Activated CD8-positive, alpha-beta memory T cell treated with anti-CD3 and anti-CD28 coated beads, Interleukin-2, amount 50 U/mL, for 1 hour (primary cell): ENCODE results near the gene PTGES3L.
A peak's percentile ranks its signal among the peaks of the same experiment; 100 is the strongest.
"Not testable (repeated sequence)": the region's sequence is repeated elsewhere in the genome, so short reads cannot be mapped to it uniquely, and the experiment has no call there.

Experiments
- DNase-seq: peaks from one replicate; pipeline ENCODE4 v3.0.0-alpha.2; 2020; ENCODE audit errors: extremely low read depth

The PTGES3L gene

GRCh38 chr17:42980274-42980765 lies 440 bp upstream of the PTGES3L start, which contains the start of gene RUNDC1:
TSS of gene RUNDC1 (plus strand) at chr17:42980565. CDS start at chr17:42980577, 12 bp downstream.
- peak; percentile 60 for DNase-seq

- not testable (repeated sequence) for DNase-seq
Observed at GRCh38 chr17:42975701-42976100, 4.2 kb downstream of the PTGES3L start.

- DNase-seq = no peak
Observed at GRCh38 chr17:42975265-42975664, 4.6 kb downstream of the PTGES3L start.

- DNase-seq = not testable (repeated sequence)
Observed at GRCh38 chr17:42973323-42973722, 6.6 kb downstream of the PTGES3L start.

GRCh38 chr17:42971589-42971988 lies 8.3 kb downstream of the PTGES3L start:
- no peak for DNase-seq

GRCh38 chr17:42969001-42969581 lies 10.8 kb downstream of the PTGES3L start:
- DNase-seq = no peak

GRCh38 chr17:42967925-42968324 lies 12.0 kb downstream of the PTGES3L start:
- DNase-seq = no peak

GRCh38 chr17:42964161-42964932 lies 15.5 kb downstream of the PTGES3L start, which contains the start of gene AARSD1:
TSS of gene AARSD1 (minus strand) at chr17:42964454. CDS start at chr17:42964440, 14 bp downstream.
- peak; percentile 73 for DNase-seq

GRCh38 chr17:42953669-42954068 lies 26.2 kb downstream of the PTGES3L start:
- no peak for DNase-seq

GRCh38 chr17:42950044-42950783 lies 29.7 kb downstream of the PTGES3L start:
- DNase-seq = no peak

GRCh38 chr17:42946812-42947211 lies 33.1 kb downstream of the PTGES3L start:
- no peak for DNase-seq

GRCh38 chr17:42944211-42944610 lies 35.7 kb downstream of the PTGES3L start:
- DNase-seq = no peak

GRCh38 chr17:42937712-42938596 lies 41.9 kb downstream of the PTGES3L start:
- peak; percentile 2 for DNase-seq

- DNase-seq = no peak
Observed at GRCh38 chr17:42929497-42929844, 50.4 kb downstream of the PTGES3L start.

GRCh38 chr17:42928714-42929496 lies 51.0 kb downstream of the PTGES3L start:
- no peak for DNase-seq

- no peak for DNase-seq
Observed at GRCh38 chr17:42924891-42925290, 55.0 kb downstream of the PTGES3L start.

- not testable (repeated sequence) for DNase-seq
Observed at GRCh38 chr17:42923472-42923871, 56.4 kb downstream of the PTGES3L start.

- DNase-seq = no peak
Observed at GRCh38 chr17:42922294-42922693, 57.6 kb downstream of the PTGES3L start.

GRCh38 chr17:42920922-42921321 lies 59.0 kb downstream of the PTGES3L start:
- DNase-seq = no peak

GRCh38 chr17:42920106-42920900 lies 59.6 kb downstream of the PTGES3L start:
- DNase-seq = no peak
